ENCODE measurements around the gene FOXA3.
A peak's percentile ranks its signal among the peaks of the same experiment; 100 is the strongest.
"Not testable (repeated sequence)": the region's sequence is repeated elsewhere in the genome, so short reads cannot be mapped to it uniquely, and the experiment has no call there.

The FOXA3 gene

DNA sequence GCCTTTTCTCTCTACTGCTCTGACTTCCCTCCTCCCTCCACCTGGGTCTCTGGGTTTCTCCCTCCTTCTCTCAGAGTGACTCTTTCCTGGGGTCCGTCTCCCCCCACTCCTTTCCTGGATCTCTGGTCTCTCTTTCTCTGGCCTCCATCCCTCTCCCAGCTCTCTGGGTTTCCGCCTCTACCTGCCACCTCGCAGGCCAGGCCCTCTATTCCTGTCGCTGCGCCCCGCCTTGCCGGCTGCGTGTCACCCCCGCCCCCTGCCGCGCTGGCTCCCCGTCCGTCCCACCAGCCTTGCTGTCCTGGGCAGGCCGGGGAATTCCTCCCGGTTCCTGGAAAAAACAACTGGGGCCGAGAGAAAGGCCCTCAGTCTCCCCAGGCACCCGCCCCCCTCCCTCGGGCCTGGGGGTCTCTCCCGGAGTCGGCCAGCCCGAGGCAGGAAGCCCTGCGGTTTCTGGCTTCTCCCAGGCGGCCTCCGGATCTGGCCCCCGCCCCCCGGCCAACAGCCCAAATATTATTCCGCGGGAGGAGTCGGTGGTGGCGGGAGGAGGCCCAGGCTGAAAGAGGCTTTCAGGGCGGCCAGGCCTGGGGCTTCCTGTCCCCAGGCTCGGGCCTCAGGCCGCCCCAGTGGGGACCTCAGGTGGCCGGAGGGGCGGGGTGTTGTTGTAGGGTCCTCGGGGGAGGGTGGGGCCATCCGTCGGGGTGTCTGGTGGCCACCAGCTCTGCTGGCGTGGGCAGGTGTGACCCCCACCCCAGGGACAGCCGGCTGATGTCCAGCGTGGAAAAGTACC is 12.5 kb downstream of the FOXA3 start:
- DNase-seq: peak; percentile 65

DNA sequence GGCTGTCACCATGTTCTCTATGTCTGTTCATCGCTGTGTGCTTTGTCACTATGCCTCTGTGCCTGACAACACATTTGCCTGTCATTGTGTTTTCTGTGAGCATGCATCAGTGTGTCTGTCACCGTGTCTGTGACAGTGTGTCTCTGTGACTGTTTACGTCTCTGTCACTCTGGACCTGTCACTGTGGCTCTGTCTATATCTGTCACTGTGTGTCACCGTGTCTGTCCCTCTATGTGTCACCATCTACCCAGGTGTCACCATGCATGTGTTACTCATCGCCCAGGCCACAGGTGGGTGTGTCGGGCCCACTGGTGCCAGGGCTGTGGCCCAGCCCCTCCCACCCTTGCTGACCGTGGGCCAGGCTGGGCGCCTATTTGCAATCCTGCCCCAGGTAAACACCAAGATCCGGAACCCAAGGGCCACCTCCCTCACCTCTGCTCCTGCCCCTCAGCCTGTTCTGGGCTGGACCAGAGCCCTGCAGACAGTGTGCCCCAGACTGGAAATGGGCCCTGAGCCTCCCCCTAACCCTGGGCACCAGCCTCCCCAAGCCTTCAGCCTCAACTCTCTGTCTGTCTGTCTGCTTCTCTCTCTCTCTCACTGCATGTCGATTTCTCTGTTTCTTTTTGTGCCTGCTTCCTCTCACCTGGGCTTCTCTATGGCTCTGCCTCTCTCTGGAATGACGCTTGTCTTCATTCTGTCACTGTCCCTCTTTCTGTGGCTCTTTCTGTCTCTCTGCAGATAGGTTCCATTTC is 14.1 kb downstream of the FOXA3 start:
- DNase-seq: no peak

DNA sequence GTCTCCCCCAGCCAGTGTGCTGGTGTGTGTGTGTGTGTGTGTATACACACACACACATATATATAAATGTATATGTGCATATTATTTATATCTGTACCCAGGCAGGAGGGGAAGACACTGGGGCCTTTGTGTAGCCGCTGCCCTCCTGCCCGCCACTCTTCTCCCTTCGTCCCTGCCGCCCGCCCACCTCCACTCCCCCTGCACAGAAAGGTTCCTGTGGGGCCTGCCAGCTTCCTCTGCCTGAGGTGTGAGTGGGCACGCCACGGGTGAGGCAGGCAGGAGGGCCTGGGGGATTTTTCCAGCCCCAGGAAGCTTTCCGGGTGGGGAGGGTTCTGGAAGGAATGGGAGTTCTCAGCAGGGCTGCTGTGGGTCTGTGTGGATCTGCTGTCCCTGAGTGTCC is 14.9 kb downstream of the FOXA3 start:
- no peak for DNase-seq

DNA sequence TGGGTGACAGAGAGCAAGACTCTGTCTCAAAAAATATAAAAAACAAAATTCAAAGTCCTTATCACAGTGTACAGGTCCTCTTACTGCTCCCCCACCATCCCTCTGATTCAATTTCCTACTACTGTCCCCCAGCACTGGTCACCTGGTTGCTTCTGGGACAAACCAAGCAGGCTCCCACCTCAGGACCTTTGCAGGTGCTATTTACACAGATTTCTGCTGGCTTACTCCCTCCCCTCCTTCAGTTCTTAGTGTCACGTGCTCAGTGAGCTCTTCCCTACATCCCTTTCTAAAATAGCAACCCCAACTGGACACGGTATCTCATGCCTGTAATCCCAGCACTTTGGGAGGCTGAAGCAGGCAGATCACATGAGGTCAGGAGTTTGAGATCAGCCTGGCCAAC is 15.8 kb downstream of the FOXA3 start:
- DNase-seq: no peak

DNA sequence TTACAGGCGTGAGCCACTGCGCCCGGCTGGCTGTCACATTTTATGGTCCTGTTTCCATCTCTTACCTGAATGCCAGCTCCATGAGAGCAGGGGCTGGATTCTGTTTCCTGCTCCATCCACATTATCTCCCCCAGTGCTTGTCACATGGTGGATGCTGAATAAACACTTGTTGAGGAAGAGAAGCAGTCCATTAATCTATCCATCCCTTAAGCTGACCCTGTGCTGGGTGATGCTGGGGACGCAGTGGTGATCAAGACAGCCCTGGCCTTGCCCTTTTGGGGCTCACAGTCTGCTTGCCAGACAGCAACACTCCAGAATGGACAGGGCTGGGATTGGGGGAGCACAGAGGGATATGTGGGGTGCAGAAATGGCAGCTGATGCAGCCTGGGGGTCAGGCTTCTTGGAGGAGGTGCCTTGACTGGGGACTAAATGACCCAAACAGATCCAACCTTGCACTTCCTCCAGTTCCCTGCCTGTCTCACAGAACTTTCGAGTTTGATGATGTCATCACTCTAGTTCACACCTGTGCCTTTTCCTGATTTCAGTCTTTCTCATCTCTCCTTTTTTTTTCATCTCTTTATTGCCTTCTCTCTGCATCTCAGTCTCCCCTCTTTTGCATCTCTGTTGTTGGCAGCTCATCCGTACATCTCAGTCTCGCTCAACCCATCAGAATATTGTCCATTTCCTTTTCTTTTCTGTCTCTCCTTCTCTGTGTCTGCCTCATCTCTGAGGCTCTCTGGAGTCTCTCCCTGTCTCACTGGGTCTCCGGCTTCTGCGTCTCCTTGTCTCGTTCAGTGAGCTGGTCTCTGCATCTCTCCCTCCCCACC is 17.2 kb downstream of the FOXA3 start:
- DNase-seq: no peak

DNA sequence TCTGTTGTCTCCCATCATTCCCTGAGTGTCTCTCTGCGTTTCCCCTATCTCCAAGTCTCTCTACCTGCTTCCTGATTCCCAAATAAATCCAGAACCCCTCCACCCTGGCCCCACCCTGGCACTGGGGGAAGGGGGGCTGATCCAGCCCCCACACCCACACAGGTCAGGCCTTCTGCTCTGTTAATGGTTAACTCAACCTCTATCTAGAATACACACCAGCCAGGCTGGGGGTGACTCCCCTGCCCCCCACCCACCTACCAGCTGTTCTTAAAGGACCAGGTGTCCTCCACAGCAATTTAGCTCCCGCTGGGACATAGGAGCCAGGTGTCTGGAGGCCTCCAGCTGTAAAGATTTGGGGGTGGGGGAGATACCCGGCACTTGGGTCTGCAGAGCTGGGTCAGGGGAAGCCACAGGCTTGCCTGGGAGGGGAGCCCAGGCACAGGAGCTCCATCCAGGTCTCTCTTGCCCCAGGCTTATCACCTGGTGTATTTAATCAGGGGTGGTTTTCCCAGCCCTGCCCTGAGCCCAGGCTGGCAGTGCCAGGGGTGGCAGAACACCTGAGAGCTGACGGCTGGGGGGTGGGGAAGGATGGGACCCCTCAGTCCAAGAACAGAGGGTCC is 17.9 kb downstream of the FOXA3 start:
- DNase-seq: no peak

DNA sequence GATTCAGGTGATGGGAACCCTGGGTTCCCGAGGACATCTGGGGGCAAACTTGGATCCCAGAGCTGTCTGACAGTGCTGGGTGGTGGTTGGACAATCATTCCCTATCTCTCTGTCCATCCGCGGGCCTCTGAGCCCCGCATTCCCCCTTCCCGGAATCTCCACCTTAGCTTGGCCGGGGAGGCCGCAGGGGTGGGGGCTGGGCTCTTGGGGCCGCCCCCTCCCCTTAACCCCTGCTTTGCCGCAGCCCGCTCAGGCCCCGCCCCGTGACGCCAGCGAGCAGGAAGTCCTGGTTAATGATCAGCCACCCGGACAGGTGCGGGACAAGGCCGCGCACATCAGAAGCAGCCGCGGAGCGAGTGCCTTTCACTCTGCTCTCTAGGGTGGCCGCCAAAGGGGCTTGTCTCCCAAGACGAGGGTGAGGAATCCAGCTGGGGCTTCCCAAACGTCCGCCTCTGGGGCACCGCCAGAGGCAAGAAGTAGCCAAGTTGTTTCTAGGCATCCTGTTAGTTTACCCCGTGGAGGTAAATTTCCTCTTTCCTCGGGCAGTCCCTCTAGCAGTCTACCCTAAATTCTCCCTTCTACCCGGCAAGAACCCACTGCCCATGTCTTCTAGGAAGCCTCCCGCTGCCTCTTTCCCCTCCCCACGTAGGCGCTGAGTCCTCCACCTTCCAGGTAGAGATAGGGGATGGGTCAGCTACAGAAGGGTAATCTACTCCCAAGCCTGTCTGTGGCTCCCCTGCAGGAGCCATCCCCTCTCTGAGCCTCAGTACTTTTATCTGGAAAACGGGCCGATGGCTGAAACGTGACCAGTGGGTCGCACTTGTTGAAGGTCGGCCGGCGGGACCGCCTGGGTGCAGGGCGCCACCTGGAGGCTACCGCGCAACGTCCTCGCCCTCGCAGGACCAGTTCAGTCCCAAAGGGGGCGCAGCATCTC is 18.8 kb downstream of the FOXA3 start:
- peak; percentile 80 for DNase-seq

DNA sequence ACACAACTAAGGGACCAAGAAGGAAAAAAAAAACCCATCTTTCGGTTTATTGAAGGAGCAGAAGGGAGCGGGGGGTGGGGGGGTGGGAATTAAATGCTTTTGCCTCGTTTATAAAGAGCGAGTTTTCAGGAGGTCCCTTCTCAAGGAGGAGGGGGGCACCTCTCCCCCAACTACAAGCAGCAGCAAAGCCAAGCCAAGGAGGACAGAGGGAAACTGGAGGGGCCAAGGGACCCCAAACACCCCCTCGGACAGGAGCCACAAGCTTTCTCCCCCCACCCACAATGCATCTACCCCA is 19.4 kb downstream of the FOXA3 start:
- no peak for DNase-seq

DNA sequence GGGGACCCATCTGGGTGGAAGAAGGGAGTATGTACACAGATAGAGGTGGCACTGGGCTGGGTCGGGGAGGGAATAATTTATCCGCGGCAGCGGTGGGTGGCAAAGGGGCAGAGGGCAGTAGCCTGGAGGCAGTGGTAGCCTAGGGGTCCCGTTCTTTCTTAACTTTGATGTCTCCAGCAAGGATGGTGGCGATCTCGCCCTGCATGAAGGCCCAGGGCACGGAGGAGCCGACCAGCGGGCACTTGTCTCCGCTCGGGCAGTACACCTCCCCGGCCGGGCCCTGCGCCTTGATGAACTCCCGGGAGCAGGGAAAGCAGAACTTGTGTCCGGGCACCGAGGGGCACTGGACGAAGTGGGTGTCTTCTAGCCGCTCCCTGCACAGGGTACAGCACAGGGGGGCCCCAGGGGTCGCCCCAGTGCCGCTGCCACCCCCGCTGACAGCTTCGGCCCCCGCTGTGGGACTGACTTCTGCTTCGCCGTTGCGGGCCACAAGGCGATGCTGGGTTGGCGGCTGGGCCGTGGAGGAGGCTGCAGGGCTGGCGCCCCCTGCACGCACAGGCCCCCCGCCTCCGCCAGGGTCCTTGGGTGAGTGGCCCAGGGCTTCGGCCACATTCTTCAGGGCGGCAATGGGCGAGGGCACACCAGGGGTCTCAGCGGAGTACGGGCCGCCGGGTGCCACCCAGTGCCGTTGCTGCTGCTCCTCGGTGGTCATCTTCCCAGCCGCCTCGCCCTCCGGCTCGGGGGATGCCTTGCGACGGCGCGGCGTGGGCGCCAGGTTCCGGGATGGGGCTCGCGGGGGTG is 20.0 kb downstream of the FOXA3 start:
- DNase-seq: no peak

DNA sequence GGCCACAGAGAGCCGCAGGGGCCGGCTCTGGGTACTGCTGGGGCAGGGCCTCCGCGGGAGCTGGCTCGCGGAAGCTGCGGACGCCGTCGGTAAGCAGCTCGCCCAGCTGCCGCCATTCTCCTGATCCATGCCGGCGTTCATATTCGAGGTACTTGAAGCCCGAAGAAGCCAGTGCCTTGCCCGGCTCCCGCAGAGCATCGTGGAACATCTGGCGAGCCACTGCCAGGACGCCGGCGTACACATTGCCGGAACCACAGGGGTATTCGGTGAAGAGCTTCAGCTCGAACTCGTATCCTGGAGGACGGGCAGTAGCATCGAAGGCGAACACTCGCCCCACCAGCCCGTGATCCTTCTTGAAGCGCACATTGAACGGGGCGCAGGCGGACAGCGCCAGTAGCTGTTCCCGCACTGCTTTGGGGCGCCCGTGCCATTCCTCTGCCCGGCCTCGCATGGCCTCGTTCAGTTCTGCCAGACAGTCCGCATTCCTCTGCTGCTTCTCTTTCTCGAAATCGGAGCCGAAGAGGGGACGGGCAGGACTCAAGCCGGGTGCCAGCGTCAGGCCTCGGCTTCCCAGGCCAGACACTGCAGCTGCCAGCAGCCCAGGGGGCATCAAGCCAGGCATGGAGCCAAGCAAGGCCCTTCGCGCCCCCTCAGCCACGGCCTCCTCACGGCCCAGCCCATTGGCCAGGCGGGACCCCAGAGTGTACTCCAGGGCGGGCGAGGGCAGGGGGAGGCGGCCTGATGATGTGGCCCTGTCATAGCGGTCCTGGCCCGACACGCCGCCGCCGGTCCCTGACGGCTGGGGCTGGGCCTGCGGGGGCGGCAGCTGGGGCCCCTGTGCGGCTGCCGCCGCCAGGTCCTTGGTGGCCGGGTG is 20.8 kb downstream of the FOXA3 start:
- DNase-seq: no peak

DNA sequence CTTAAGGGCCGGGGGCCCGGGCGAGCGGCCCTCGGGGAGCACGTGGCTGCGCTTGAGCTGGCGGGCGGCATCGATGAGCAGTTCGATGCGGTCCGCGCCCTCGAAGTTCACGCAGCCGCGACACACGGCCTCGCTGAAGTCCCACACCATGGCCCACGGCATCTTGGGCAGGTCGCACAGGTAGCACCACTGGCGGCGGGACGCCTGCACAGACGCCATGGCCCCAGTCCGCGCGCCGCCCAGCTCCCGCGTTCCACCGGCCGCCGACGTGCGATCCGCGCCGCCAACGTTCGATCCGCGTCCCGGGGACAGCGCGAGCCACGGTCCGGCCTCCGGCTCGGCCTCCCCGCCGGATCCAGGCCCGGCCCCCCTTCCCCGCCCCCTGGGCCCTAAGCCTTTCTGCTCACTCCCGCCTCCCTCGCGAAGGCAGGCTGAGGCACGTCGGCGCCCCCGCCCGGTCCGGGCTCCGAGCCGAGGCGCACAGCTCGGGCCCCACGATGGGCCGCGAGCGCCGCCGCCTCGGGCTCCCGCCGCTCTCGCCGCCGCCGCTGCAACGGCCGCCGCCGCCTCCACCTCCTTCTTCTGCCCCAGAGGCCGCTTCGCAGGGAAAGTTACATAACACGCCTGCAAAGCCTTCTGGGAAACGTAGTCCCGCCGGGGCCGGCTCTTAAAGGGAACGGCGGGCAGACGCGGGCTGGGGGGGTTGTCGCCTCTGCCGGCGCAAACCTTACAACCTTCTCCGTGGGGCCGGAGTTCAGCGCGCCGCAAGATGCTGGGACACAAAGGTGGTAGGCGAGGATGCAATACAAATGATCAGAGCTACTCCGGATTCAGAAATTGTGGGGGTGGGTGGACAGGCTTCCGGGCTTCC is 21.7 kb downstream of the FOXA3 start, which contains the start of gene IRF2BP1:
Gene IRF2BP1, minus strand, starts transcription at position 586 of the 871 bp plus-strand sequence. Its CDS starts 367 bp downstream, at position 219.
- peak; percentile 83 for DNase-seq

DNA sequence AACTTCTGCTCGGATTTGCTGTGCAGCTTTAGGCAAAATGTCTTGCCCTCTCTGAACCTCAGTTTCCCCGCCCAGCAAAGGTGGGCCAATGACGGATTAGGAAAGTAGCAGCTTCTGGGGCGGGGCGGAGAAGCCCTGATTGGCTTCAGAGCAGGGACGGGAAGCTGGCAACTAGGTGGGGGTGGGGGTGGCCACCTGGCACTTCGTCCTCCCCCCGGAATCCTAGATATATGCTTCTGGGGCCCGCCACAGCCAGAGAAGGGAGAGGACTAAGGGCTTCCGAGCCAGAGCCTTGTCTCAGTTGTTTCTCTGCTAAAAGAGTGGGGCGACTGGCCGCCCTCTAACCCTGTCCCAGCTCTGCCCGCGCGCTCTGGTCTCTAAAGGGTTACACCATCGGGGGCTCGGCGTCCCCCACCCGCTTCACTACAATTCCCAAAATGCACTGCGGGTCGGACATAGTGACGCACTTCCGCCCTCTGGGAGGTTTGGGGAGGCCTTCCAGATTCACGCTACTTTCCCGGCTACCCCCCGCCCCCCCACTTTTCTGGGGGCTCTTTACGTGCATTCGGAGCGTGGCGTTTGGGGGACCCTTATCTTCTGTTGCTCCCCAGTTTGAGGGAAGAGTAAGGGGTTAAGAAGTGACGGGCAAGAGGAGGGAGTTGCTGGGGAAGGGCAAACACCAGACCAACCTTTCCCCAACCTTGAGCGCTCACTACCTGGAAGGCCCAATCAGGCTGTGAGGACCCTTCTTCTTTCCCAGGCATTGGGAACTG is 22.5 kb downstream of the FOXA3 start:
- peak; percentile 83 for DNase-seq

DNA sequence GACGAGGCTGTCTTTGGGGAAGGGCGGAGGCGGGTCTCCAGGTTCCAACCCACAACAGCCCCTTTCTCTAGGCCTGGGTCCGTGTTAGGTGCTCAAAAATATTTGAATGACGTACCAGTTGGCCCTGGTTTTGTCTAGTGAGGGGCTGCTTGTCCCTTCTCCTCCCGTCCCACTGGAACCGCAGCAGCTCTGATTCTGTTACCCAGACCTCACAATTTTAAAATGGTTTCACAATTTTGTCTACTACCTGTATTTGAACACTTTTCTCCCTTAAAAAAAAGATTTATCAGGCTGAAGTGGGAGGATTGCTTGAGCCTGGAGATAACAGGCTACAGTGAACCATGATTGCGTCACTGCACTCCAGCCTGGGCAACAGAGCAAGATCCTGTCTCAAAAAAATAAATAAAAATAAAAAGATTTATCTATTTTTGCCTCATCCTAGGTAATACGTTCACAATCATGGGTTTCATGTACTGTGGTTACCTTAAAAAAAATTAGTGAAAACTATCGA is 23.1 kb downstream of the FOXA3 start:
- DNase-seq: no peak

DNA sequence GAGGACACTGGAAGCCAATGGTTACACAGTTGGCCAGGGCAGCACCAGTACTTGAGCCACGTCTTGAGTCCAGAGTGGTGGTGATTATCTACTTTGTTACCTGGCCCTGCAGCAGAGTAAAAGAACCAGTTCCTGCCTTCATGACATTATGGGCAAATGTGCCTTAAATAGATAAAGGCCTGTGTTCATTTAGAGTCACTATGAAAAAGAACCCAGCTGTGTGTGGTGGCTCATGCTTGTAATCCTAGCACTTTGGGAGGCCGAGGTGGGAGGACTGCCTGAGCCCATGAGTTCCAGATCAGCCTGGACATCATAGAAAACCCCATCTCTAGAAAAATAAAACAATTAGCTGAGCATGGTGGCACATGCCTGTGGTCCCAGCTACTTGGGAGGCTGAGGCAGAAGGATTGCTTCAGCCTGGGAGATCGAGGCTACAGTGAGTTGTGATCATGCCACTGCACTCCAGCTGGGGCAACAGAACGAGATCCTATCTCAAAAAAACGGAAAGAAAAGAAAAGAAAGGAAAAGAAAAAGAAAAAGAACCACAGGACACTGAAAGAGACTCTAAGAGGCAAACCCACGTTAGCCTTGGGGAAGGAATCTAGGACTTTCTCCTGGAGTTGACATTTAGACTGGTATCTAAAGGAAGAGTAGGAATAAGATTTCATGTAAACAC is 25.2 kb downstream of the FOXA3 start:
- no peak for DNase-seq

DNA sequence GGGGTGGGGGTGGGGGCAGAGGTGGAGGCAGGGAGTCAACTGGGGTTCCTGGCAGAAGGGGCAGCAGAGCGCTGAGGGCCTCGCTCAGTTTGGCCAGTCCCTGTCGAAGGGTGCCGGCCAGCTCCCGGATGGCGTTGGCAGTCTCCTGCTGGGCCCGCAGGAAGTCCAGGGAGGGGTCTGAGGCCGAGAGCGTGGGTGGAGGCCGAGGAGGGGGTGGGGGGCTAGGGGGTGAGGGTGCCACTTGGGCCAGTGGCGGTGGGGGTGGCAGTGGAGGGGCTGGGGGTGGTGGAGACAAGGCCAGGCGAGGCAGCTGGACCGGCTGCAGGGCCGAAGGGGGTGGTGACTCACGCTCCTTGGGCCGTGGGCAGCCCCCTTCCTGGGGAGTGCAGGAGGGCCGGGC is 26.8 kb downstream of the FOXA3 start:
- no peak for DNase-seq

DNA sequence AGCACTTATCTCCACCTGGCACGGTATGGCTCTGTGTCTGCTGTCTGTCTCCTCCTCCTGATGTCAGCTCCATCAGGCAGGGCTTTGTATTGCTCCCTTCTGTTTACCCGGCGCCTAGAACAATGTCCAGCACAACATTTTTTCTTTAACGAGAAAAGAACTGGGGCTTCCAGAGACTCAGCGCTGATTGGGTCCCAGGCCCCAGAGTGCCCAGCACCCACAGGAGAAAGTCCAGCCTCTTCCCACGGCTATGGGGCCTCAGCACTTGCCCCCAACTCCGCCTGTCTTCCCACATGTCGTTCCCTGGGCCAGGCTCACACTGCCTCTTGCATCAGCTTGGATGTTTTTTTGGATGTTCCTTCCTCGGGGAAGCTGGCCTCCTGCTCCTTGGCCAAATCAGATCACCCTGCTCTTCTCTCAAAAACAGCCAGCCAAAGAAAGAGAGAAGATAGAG is 31.4 kb downstream of the FOXA3 start:
- no peak for DNase-seq

DNA sequence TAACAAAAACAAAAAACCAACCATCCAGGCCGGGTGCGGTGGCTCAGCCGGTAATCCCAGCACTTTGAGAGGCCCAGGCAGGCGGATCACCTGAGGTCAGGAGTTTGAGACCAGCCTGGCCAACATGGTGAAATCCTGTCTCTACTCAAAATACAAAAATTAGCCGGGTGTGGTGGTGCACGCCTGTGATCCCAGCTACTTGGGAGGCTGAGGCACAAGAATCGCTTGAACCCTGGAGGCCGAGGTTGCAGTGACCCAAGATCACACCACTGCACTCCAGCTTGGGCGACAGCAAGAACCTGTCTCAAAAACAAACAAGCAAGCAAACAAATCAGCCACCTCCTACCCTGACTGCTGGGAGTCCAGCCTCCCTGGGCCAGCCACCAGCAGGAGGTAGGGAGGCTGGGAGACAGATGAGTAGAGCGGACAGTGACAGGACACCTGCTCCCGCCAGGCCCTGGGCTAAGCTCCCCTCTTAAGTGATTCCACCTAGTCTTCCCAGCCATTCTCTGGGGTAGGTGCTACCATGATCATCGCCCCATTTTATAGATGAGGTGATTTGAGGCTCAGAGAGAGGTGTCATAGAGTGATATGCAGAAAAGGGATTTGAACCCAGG is 32.0 kb downstream of the FOXA3 start:
- DNase-seq: not testable (repeated sequence)
